HEK293 (cell line): Measurements from ENCODE around the gene ASPSCR1.

Experiments used
- ZNF157 ChIP-seq: fragments of 450-650 bp; formaldehyde crosslinking; IDR thresholded peaks from 2 replicates; pipeline ENCODE4 v1.5.1; 2016; ENCODE audit warnings: missing biosample characterization, missing genetic modification characterization
- ZNF629 ChIP-seq: fragments of 450-650 bp; formaldehyde crosslinking; IDR thresholded peaks from 2 replicates; pipeline ENCODE4 v1.5.1; 2017; ENCODE audit warnings: missing biosample characterization, missing genetic modification characterization

GRCh38 chr17:81976332-81977210 is 858 bp upstream of the ASPSCR1 start:
- TF ChIP-seq ZNF629 (tag by site-specific recombination) = no peak
- no peak for TF ChIP-seq ZNF157 (tag by site-specific recombination)
